G401 (cell line): ENCODE measurements around the gene LIPH. TPM values are rescaled to one million over a fixed set of nuclear protein-coding genes. Genes with fewer than 3 reads are reported as not detected.
"Not testable (repeated sequence)": the region's sequence is repeated elsewhere in the genome, so short reads cannot be mapped to it uniquely, and the experiment has no call there.

Source experiments
- DNase-seq: peaks from one replicate; pipeline ENCODE4 v3.0.0-alpha.2; 2015; ENCODE audit warnings: low spot score
- in situ Hi-C: cut with HindIII; loops from 2 replicates; pipeline ENCODE4 v1.10.0; 2016; ENCODE audit warnings: low sequenced_read_pairs, mixed read lengths
- total RNA-seq: library from RNA; depleted of rRNA; stranded (reverse); fragments of >200 nt; shearing (Covaris generic); gene quantifications from 2 replicates; pipeline ENCODE4 v1.2.3, GENCODE V29; 2014

Gene LIPH
- total RNA-seq, 1 experiment from 2014 or later = not detected

- in situ Hi-C loops = no loop called here
- no peak for DNase-seq
Measured at GRCh38 chr3:185502987-185503386, 49.4 kb downstream of the LIPH start.

GRCh38 chr3:185498503-185499396 lies 53.6 kb downstream of the LIPH start, which contains the start of gene TMEM41A:
Gene TMEM41A (minus strand): TSS chr3:185499035. CDS start chr3:185498961, 74 bp downstream.
- in situ Hi-C loops = no loop called here

GRCh38 chr3:185490241-185490640 lies 62.1 kb downstream of the LIPH start:
- no peak for DNase-seq
- in situ Hi-C loops = no loop called here

More at GRCh38 chr3:185498503-185499396, 53.6 kb downstream of the LIPH start, which contains the start of gene TMEM41A:
- DNase-seq = peak; percentile 89

GRCh38 chr3:185489462-185489861 lies 62.9 kb downstream of the LIPH start:
- in situ Hi-C loops = no loop called here
- DNase-seq = no peak

GRCh38 chr3:185488465-185488864 lies 63.9 kb downstream of the LIPH start:
- peak; percentile 90 for DNase-seq
- in situ Hi-C loops = no loop called here

GRCh38 chr3:185486394-185486793 lies 66.0 kb downstream of the LIPH start:
- no peak for DNase-seq
- in situ Hi-C loops = no loop called here

- no peak for DNase-seq
- in situ Hi-C loops = no loop called here
Measured at GRCh38 chr3:185484296-185484695, 68.1 kb downstream of the LIPH start.

- in situ Hi-C loops = no loop called here
- DNase-seq = no peak
Measured at GRCh38 chr3:185479373-185479945, 72.9 kb downstream of the LIPH start.

- DNase-seq = no peak
- in situ Hi-C loops = no loop called here
Measured at GRCh38 chr3:185477316-185477715, 75.1 kb downstream of the LIPH start.

GRCh38 chr3:185474922-185475321 lies 77.5 kb downstream of the LIPH start:
- DNase-seq, in situ Hi-C loops: not testable (repeated sequence)

GRCh38 chr3:185473290-185473815 lies 79.0 kb downstream of the LIPH start:
- in situ Hi-C loops = no loop called here
- peak; percentile 58 for DNase-seq

GRCh38 chr3:185470323-185470722 lies 82.1 kb downstream of the LIPH start:
- in situ Hi-C loops = no loop called here
- DNase-seq = no peak

GRCh38 chr3:185469542-185469941 lies 82.8 kb downstream of the LIPH start:
- in situ Hi-C loops = no loop called here
- DNase-seq = no peak

- in situ Hi-C loops, DNase-seq: not testable (repeated sequence)
Measured at GRCh38 chr3:185466123-185466522, 86.3 kb downstream of the LIPH start.

GRCh38 chr3:185465471-185465870 lies 86.9 kb downstream of the LIPH start:
- no peak for DNase-seq
- in situ Hi-C loops = no loop called here

GRCh38 chr3:185460719-185461350 lies 91.6 kb downstream of the LIPH start:
- in situ Hi-C loops = no loop called here
- DNase-seq = no peak

- no peak for DNase-seq
- in situ Hi-C loops = no loop called here
Measured at GRCh38 chr3:185460309-185460708, 92.1 kb downstream of the LIPH start.

GRCh38 chr3:185457376-185457775 lies 95.0 kb downstream of the LIPH start:
- no peak for DNase-seq
- in situ Hi-C loops = no loop called here
